OCI-LY7 (cell line): ENCODE results near the gene C1orf226.

ENCODE experiments used
- CTCF ChIP-seq: fragments of 200-600 bp; sonication (generic); conservative IDR thresholded peaks from 2 replicates; pipeline ENCODE4 v1.5.1; 2014; ENCODE audit warnings: mild to moderate bottlenecking, antibody characterized with exemption, low read length, moderate library complexity, mixed read lengths
- EZH2phosphoT487 ChIP-seq: fragments of 200-600 bp; sonication (generic); IDR thresholded peaks from 2 replicates; pipeline ENCODE4 v1.6.1; 2018; ENCODE audit warnings: low read depth, borderline replicate concordance, mild to moderate bottlenecking, mixed run types, antibody characterized with exemption, low read length, moderate library complexity, mixed read lengths

GRCh38 chr1:162365284-162366020 is 16.1 kb upstream of the C1orf226 start:
- TF ChIP-seq CTCF (no peak), EZH2phosphoT487 (no peak)
